H9 (cell line): ENCODE data around the gene KRTAP16-1. TPM values are rescaled to one million over a fixed set of nuclear protein-coding genes. Genes with fewer than 3 reads are reported as not detected.

Source experiments
- DNase-seq: peaks from one replicate; pipeline ENCODE4 v3.0.0-alpha.2; 2017
- H2AFZ ChIP-seq: one replicate; pipeline ENCODE4 v1.6.1; 2013; ENCODE audit warnings: mild to moderate bottlenecking, low read length, control low read depth, moderate library complexity
- H2AK5ac ChIP-seq: 2 replicates; pipeline ENCODE4 v1.6.1; 2013; ENCODE audit warnings: low read length, control low read depth, mixed read lengths; ENCODE audit not compliant: insufficient read length
- H2BK120ac ChIP-seq: one replicate; pipeline ENCODE4 v1.6.1; 2013; ENCODE audit warnings: low read depth, mild to moderate bottlenecking, low read length, control low read depth, inconsistent platforms; ENCODE audit not compliant: poor library complexity, severe bottlenecking
- H2BK12ac ChIP-seq: 2 replicates; pipeline ENCODE4 v1.6.1; 2013; ENCODE audit warnings: low read length, control low read depth, mixed read lengths, low read depth; ENCODE audit not compliant: insufficient read length
- H2BK15ac ChIP-seq: 2 replicates; pipeline ENCODE4 v1.6.1; 2013; ENCODE audit warnings: low read depth, low read length, control low read depth
- H2BK20ac ChIP-seq: one replicate; pipeline ENCODE4 v1.6.1; 2013; ENCODE audit warnings: low read depth, mild to moderate bottlenecking, low read length, control low read depth, inconsistent platforms; ENCODE audit not compliant: poor library complexity, severe bottlenecking
- H2BK5ac ChIP-seq: 2 replicates; pipeline ENCODE4 v1.6.1; 2013; ENCODE audit warnings: low read length, control low read depth, mixed read lengths; ENCODE audit not compliant: insufficient read length
- H3K14ac ChIP-seq: 2 replicates; pipeline ENCODE4 v1.6.1; 2013; ENCODE audit warnings: low read length, control low read depth; ENCODE audit not compliant: insufficient read depth
- H3K18ac ChIP-seq: 2 replicates; pipeline ENCODE4 v1.6.1; 2013; ENCODE audit warnings: low read depth, mild to moderate bottlenecking, mixed read lengths, low read length, control low read depth; ENCODE audit not compliant: insufficient read length
- H3K23ac ChIP-seq: 2 replicates; pipeline ENCODE4 v1.6.1; 2013; ENCODE audit warnings: low read length, control low read depth, mixed read lengths, low read depth; ENCODE audit not compliant: insufficient read length
- H3K23me2 ChIP-seq: 2 replicates; pipeline ENCODE4 v1.6.1; 2013; ENCODE audit warnings: low read depth, mild to moderate bottlenecking, mixed read lengths, low read length, control low read depth; ENCODE audit not compliant: insufficient read length, poor library complexity, severe bottlenecking
- H3K27ac ChIP-seq: 2 replicates; pipeline ENCODE4 v1.5.1; 2013; ENCODE audit warnings: low read length, control low read depth, mixed read lengths, low read depth; ENCODE audit not compliant: insufficient read length
- H3K27me3 ChIP-seq: 2 replicates; pipeline ENCODE4 v1.6.1; 2013; ENCODE audit warnings: low read length, control low read depth, inconsistent platforms; ENCODE audit not compliant: insufficient read depth
- H3K4ac ChIP-seq: 2 replicates; pipeline ENCODE4 v1.6.1; 2013; ENCODE audit warnings: low read depth, mild to moderate bottlenecking, control low read depth, inconsistent platforms, low read length, moderate library complexity
- H3K4me1 ChIP-seq: 2 replicates; pipeline ENCODE4 v1.6.1; 2013; ENCODE audit warnings: low read length, control low read depth, inconsistent platforms; ENCODE audit not compliant: insufficient read depth
- H3K4me2 ChIP-seq: 2 replicates; pipeline ENCODE4 v1.6.1; 2013; ENCODE audit warnings: low read length, control low read depth, mixed read lengths; ENCODE audit not compliant: insufficient read length, insufficient read depth
- H3K56ac ChIP-seq: 2 replicates; pipeline ENCODE4 v1.6.1; 2013; ENCODE audit warnings: low read depth, mild to moderate bottlenecking, mixed read lengths, low read length, control low read depth; ENCODE audit not compliant: insufficient read length
- H3K79me1 ChIP-seq: 2 replicates; pipeline ENCODE4 v1.6.1; 2013; ENCODE audit warnings: low read depth, mild to moderate bottlenecking, moderate library complexity, low read length, control low read depth, inconsistent platforms; ENCODE audit not compliant: insufficient read depth, poor library complexity, severe bottlenecking
- H3K79me2 ChIP-seq: 2 replicates; pipeline ENCODE4 v1.6.1; 2013; ENCODE audit warnings: low read length, control low read depth, inconsistent platforms; ENCODE audit not compliant: insufficient read depth
- H3K9ac ChIP-seq: 2 replicates; pipeline ENCODE4 v1.6.1; 2013; ENCODE audit warnings: low read length, control low read depth, mixed read lengths; ENCODE audit not compliant: insufficient read length; ENCODE audit errors: extremely low read depth
- H3K9me3 ChIP-seq: one replicate; pipeline ENCODE4 v1.6.1; 2013; ENCODE audit warnings: low read depth, low read length, inconsistent platforms; ENCODE audit not compliant: control insufficient read depth
- H3T11ph ChIP-seq: one replicate; pipeline ENCODE4 v1.6.1; 2013; ENCODE audit warnings: mild to moderate bottlenecking, low read length, control low read depth, inconsistent platforms
- H4K20me1 ChIP-seq: one replicate; pipeline ENCODE4 v1.6.1; 2013; ENCODE audit not compliant: control insufficient read depth, insufficient read length, insufficient read depth
- H4K5ac ChIP-seq: 2 replicates; pipeline ENCODE4 v1.6.1; 2013; ENCODE audit warnings: low read depth, mild to moderate bottlenecking, mixed read lengths, low read length, control low read depth; ENCODE audit not compliant: insufficient read length
- H4K8ac ChIP-seq: replicated peaks from 2 replicates; pipeline ENCODE4 v1.6.1; 2013; ENCODE audit warnings: low read length, control low read depth, mixed read lengths, low read depth; ENCODE audit not compliant: insufficient read length
- H4K91ac ChIP-seq: 2 replicates; pipeline ENCODE4 v1.6.1; 2013; ENCODE audit warnings: low read depth, mild to moderate bottlenecking, moderate library complexity, mixed read lengths, low read length, control low read depth; ENCODE audit not compliant: insufficient read length
- H3K27ac Mint-ChIP-seq, 3 experiments: 2 replicates in 2 of 3; 3 replicates in 1 of 3; pipeline ENCODE4 v1.8.0; 2020 to 2021; ENCODE audit warnings: mixed read lengths in 3 of 3, mild to moderate bottlenecking in 1 of 3, moderate library complexity in 1 of 3
- H3K27me3 Mint-ChIP-seq: 2 replicates; pipeline ENCODE4 v1.8.0; 2021; ENCODE audit warnings: low read depth, mild to moderate bottlenecking, moderate library complexity, mixed read lengths
- H3K36me3 Mint-ChIP-seq, 3 experiments: 2 replicates in 2 of 3; 3 replicates in 1 of 3; pipeline ENCODE4 v1.8.0; 2020 to 2021; ENCODE audit warnings: low read depth in 3 of 3, mixed read lengths in 3 of 3; ENCODE audit not compliant: insufficient read depth in 1 of 3
- H3K4me1 Mint-ChIP-seq, 2 experiments: 2 replicates each; pipeline ENCODE4 v1.8.0; 2020; ENCODE audit warnings: mixed read lengths in 2 of 2
- H3K4me3 Mint-ChIP-seq, 2 experiments: 2 replicates in 1 of 2; 3 replicates in 1 of 2; pipeline ENCODE4 v1.8.0; 2020 to 2021; ENCODE audit warnings: mild to moderate bottlenecking in 2 of 2, mixed read lengths in 2 of 2, moderate library complexity in 1 of 2
- H3K9me3 Mint-ChIP-seq, 2 experiments: 2 replicates in 1 of 2; 3 replicates in 1 of 2; pipeline ENCODE4 v1.8.0; 2020; ENCODE audit warnings: mild to moderate bottlenecking in 2 of 2, mixed read lengths in 2 of 2, moderate library complexity in 1 of 2
- WGBS: extraction: QIAGEN DNeasy Blood & Tissue Kit; methylation state at CpG from one replicate; pipeline ENCODE4 v1.1.7; 2013; ENCODE audit warnings: missing lambda C conversion rate, low lambda C conversion rate, mixed read lengths; ENCODE audit not compliant: insufficient read length; ENCODE audit errors: extremely low coverage; 5-methylcytosine and 5-hydroxymethylcytosine counted together
- total RNA-seq: library from RNA; stranded (reverse); gene quantifications from 2 replicates; pipeline ENCODE4 v1.2.1, GENCODE V29; 2021
- TF ChIP-seq, protein P1 (sequence below): fragments of 200-600 bp; sonication (generic); conservative IDR thresholded peaks from 3 replicates; pipeline ENCODE4 v1.8.0; 2021; ENCODE audit warnings: antibody characterized with exemption, mild to moderate bottlenecking

The KRTAP16-1 gene
- total RNA-seq, 1 experiment from 2014 or later = not detected

DNA sequence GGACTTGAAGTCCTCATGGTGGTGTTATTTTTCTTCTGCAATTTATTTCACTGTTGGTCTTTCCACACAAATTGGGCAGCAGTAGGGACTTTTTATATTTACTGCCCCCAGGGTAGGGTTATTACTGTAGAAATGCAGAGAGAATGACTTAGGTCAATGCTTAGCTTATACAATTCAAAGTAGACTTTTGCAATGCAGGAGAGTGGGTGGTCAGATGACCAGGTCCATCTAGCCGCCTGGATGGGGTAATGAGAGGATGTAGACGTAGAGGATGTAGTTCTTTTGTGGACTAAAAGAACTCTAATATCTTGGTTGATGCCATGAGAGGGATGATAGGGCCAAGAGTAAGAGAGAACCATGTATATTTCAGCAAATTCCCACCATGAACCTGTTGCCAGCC, 9.1 kb upstream of the KRTAP16-1 start:
- Mint-ChIP-seq H3K27ac (no peak overlapping the region), H3K4me3 (no peak overlapping the region), H3K4me1 (peaks cover 0 to 3% of the 10 kb centered on the region in 2 experiments; a peak in 1 of 4 replicates), H3K9me3 (peaks cover 16 to 17% of the 10 kb centered on the region in 2 experiments), H3K36me3 (peaks cover 0 to 15% (median 12%) of the 10 kb centered on the region in 3 experiments; a peak in 1 of 7 replicates), H3K27me3 (peaks cover 6% of the 10 kb centered on the region)
- Histone ChIP-seq H4K5ac (no peak overlapping the region), H3K79me2 (no peaks in the 10 kb centered on the region), H2BK5ac (no peak overlapping the region), H2BK15ac (no peak overlapping the region), H3K27ac (no peak overlapping the region), H3K4ac (no peak overlapping the region), H2BK12ac (no peak overlapping the region), H2BK120ac (no peak overlapping the region), H4K8ac (no peak overlapping the region), H4K20me1 (no peaks in the 10 kb centered on the region), H3K4me2 (no peak overlapping the region), H3K56ac (no peak overlapping the region), H3T11ph (no peak overlapping the region), H3K23ac (no peak overlapping the region), H3K27me3 (no peaks in the 10 kb centered on the region), H2AFZ (no peak overlapping the region), H3K9ac (no peak overlapping the region), H2BK20ac (no peak overlapping the region), H4K91ac (no peak overlapping the region), H3K23me2 (no peaks in the 10 kb centered on the region), H3K18ac (no peak overlapping the region), H3K9me3 (no peaks in the 10 kb centered on the region), H3K4me1 (no peaks in the 10 kb centered on the region; the same call in 1 of the 2 replicates), H2AK5ac (no peak overlapping the region), H3K79me1 (no peaks in the 10 kb centered on the region), H3K14ac (no peak overlapping the region)
- no CpG with 5 or more reads among the region's 2 CpGs for WGBS
- no peak for DNase-seq
- TF ChIP-seq, protein P1, sequence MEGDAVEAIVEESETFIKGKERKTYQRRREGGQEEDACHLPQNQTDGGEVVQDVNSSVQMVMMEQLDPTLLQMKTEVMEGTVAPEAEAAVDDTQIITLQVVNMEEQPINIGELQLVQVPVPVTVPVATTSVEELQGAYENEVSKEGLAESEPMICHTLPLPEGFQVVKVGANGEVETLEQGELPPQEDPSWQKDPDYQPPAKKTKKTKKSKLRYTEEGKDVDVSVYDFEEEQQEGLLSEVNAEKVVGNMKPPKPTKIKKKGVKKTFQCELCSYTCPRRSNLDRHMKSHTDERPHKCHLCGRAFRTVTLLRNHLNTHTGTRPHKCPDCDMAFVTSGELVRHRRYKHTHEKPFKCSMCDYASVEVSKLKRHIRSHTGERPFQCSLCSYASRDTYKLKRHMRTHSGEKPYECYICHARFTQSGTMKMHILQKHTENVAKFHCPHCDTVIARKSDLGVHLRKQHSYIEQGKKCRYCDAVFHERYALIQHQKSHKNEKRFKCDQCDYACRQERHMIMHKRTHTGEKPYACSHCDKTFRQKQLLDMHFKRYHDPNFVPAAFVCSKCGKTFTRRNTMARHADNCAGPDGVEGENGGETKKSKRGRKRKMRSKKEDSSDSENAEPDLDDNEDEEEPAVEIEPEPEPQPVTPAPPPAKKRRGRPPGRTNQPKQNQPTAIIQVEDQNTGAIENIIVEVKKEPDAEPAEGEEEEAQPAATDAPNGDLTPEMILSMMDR = no peak
